Measurements from ENCODE around the gene PIEZO2.

The PIEZO2 gene

GRCh38 chr18:10671441-10671840 is 477.9 kb downstream of the PIEZO2 start:
- Histone ChIP-seq H3K4me3 (replicated peaks; ENCODE audit: low read depth, low read length) (no peak overlapping the region), H3K27me3 (replicated peaks; ENCODE audit: control insufficient read depth, insufficient read depth, low read length) (no peaks in the 10 kb centered on the region)
- TF ChIP-seq CTCF (IDR thresholded peaks at IDR 0.05; ENCODE audit: insufficient read depth, low read length, poor library complexity, severe bottlenecking) = no peak

GRCh38 chr18:10670856-10671255 is 478.5 kb downstream of the PIEZO2 start:
- no peak for DNase-seq (ENCODE audit: extremely low read depth, insufficient read length)
- H3K27me3 ChIP-seq (replicated peaks; ENCODE audit: control insufficient read depth, insufficient read depth, low read length) = no peaks in the 10 kb centered on the region
- TF ChIP-seq CTCF (IDR thresholded peaks at IDR 0.05; ENCODE audit: insufficient read depth, low read length, poor library complexity, severe bottlenecking) = no peak
- H3K4me3 ChIP-seq (replicated peaks; ENCODE audit: low read depth, low read length) = no peak overlapping the region
- peaks cover 2% of the 10 kb centered on the region for H3K36me3 ChIP-seq (ENCODE audit: control insufficient read depth, insufficient read depth, low read length)

More at GRCh38 chr18:10671441-10671840, 477.9 kb downstream of the PIEZO2 start:
- peaks cover 3% of the 10 kb centered on the region for H3K36me3 ChIP-seq (ENCODE audit: control insufficient read depth, insufficient read depth, low read length)
- DNase-seq (ENCODE audit: extremely low read depth, insufficient read length) = no peak

- no peaks in the 10 kb centered on the region for H3K27me3 ChIP-seq (replicated peaks; ENCODE audit: control insufficient read depth, insufficient read depth, low read length)
- DNase-seq (ENCODE audit: extremely low read depth, insufficient read length) = no peak
- no peak overlapping the region for H3K4me3 ChIP-seq (replicated peaks; ENCODE audit: low read depth, low read length)
- H3K36me3 ChIP-seq (ENCODE audit: control insufficient read depth, insufficient read depth, low read length) = peaks cover 2% of the 10 kb centered on the region
- TF ChIP-seq CTCF (IDR thresholded peaks at IDR 0.05; ENCODE audit: insufficient read depth, low read length, poor library complexity, severe bottlenecking) = no peak
These were observed 479.8 kb downstream of the PIEZO2 start for GRCh38 chr18:10669441-10670100.

- Histone ChIP-seq H3K4me3 (replicated peaks; ENCODE audit: low read depth, low read length) (no peak overlapping the region), H3K27me3 (replicated peaks; ENCODE audit: control insufficient read depth, insufficient read depth, low read length) (no peaks in the 10 kb centered on the region)
These were observed 485.6 kb downstream of the PIEZO2 start for GRCh38 chr18:10663750-10664149.

GRCh38 chr18:10661317-10661716 is 488.1 kb downstream of the PIEZO2 start:
- no peak for DNase-seq (ENCODE audit: extremely low read depth, insufficient read length)
- Histone ChIP-seq H3K36me3 (ENCODE audit: control insufficient read depth, insufficient read depth, low read length) (no peaks in the 10 kb centered on the region), H3K4me3 (replicated peaks; ENCODE audit: low read depth, low read length) (no peak overlapping the region), H3K27me3 (replicated peaks; ENCODE audit: control insufficient read depth, insufficient read depth, low read length) (no peaks in the 10 kb centered on the region)
- TF ChIP-seq CTCF (IDR thresholded peaks at IDR 0.05; ENCODE audit: insufficient read depth, low read length, poor library complexity, severe bottlenecking) = no peak

More at GRCh38 chr18:10663750-10664149, 485.6 kb downstream of the PIEZO2 start:
- no peak for TF ChIP-seq CTCF (IDR thresholded peaks at IDR 0.05; ENCODE audit: insufficient read depth, low read length, poor library complexity, severe bottlenecking)
- H3K36me3 ChIP-seq (ENCODE audit: control insufficient read depth, insufficient read depth, low read length) = no peaks in the 10 kb centered on the region
- DNase-seq (ENCODE audit: extremely low read depth, insufficient read length) = no peak

All from GM06990 (cell line).